HepG2 (cell line): ENCODE results near the gene EXOC1. TPM values are rescaled to one million over a fixed set of nuclear protein-coding genes. Genes with fewer than 3 reads are reported as not detected.

ENCODE experiments used
- ATRX ChIP-seq: sonication (generic); formaldehyde crosslinking; IDR thresholded peaks from 2 replicates; pipeline ENCODE4 v1.4.0; 2020; ENCODE audit warnings: missing genetic modification reagents, borderline replicate concordance
- BRCA1 ChIP-seq: sonication (generic); formaldehyde crosslinking; IDR thresholded peaks from 2 replicates; pipeline ENCODE4 v1.4.0; 2020; ENCODE audit warnings: missing genetic modification reagents
- CBX2 ChIP-seq, 2 experiments: fragments of 200-600 bp in 1 of 2; sonication (generic); formaldehyde crosslinking in 1 of 2; IDR thresholded peaks; 2 replicates each; pipeline versions ENCODE4 v1.7.0 to v1.8.1; 2018 to 2022; ENCODE audit warnings: low read depth in 2 of 2, low read length in 1 of 2, mild to moderate bottlenecking in 1 of 2, missing genetic modification reagents in 1 of 2
- CENPX ChIP-seq: sonication (generic); formaldehyde crosslinking; IDR thresholded peaks from 2 replicates; pipeline ENCODE4 v1.9.0; 2021; ENCODE audit warnings: mild to moderate bottlenecking, missing genetic modification reagents, moderate library complexity
- EP300 ChIP-seq, 3 experiments: sonication (generic) in 1 of 3; formaldehyde crosslinking in 1 of 3; IDR thresholded peaks; 2 replicates each; pipeline versions ENCODE4 v1.5.1 to v1.6.1; 2011 to 2020; ENCODE audit warnings: low read depth in 2 of 3, low read length in 2 of 3, borderline replicate concordance in 1 of 3, improper control_type of control experiment in 1 of 3, mild to moderate bottlenecking in 1 of 3, missing genetic modification reagents in 1 of 3, moderate library complexity in 1 of 3
- ESRRA ChIP-seq: sonication (generic); formaldehyde crosslinking; IDR thresholded peaks from 2 replicates; pipeline ENCODE4 v1.5.1; 2020; ENCODE audit warnings: mild to moderate bottlenecking, low read depth, missing genetic modification reagents
- FOXO1 ChIP-seq: sonication (generic); formaldehyde crosslinking; IDR thresholded peaks from 2 replicates; pipeline ENCODE4 v1.4.0; 2020; ENCODE audit warnings: missing genetic modification reagents
- FOXP1 ChIP-seq, 2 experiments: fragments of 450-650 bp in 1 of 2; IDR thresholded peaks; 2 replicates each; pipeline ENCODE4 v1.6.1; 2017 to 2018; ENCODE audit warnings: antibody characterized with exemption in 1 of 2
- HDAC2 ChIP-seq: sonication (generic); formaldehyde crosslinking; IDR thresholded peaks from 2 replicates; pipeline ENCODE4 v1.4.0; 2020; ENCODE audit warnings: missing genetic modification reagents
- MIER3 ChIP-seq: IDR thresholded peaks from 2 replicates; pipeline ENCODE4 v1.6.1; 2016; ENCODE audit warnings: missing compliant biosample characterization, borderline replicate concordance
- NR2F6 ChIP-seq, 2 experiments: IDR thresholded peaks; 2 replicates each; pipeline ENCODE4 v1.6.1; 2016; ENCODE audit warnings: antibody characterized with exemption in 1 of 2, mild to moderate bottlenecking in 1 of 2
- RARA ChIP-seq: IDR thresholded peaks from 2 replicates; pipeline ENCODE4 v1.6.1; 2016; ENCODE audit warnings: missing genetic modification reagents, missing compliant biosample characterization
- TBL1XR1 ChIP-seq: fragments of 150-350 bp; IDR thresholded peaks from 2 replicates; pipeline ENCODE4 v1.6.1; 2014; ENCODE audit warnings: borderline replicate concordance, low read length; ENCODE audit not compliant: partially characterized antibody
- ZFP82 ChIP-seq: sonication (generic); formaldehyde crosslinking; IDR thresholded peaks from 2 replicates; pipeline ENCODE4 v1.5.1; 2020; ENCODE audit warnings: mild to moderate bottlenecking, missing genetic modification reagents, borderline replicate concordance
- ZNF205 ChIP-seq: IDR thresholded peaks from 2 replicates; pipeline ENCODE4 v1.6.1; 2018; ENCODE audit warnings: missing biosample characterization, missing genetic modification reagents
- ZNF235 ChIP-seq: sonication (generic); formaldehyde crosslinking; IDR thresholded peaks from 2 replicates; pipeline ENCODE4 v1.8.1; 2023; ENCODE audit warnings: mild to moderate bottlenecking, missing genetic modification reagents, borderline replicate concordance
- ZNF256 ChIP-seq: sonication (generic); formaldehyde crosslinking; conservative IDR thresholded peaks from 2 replicates; pipeline ENCODE4 v1.4.0; 2020; ENCODE audit warnings: missing genetic modification reagents
- ZNF326 ChIP-seq: sonication (generic); formaldehyde crosslinking; IDR thresholded peaks from 2 replicates; pipeline ENCODE4 v1.4.0; 2020; ENCODE audit warnings: missing genetic modification reagents, borderline replicate concordance
- ZNF33B ChIP-seq: sonication (generic); formaldehyde crosslinking; IDR thresholded peaks from 2 replicates; pipeline ENCODE4 v1.5.1; 2020; ENCODE audit warnings: mild to moderate bottlenecking, missing genetic modification reagents
- ZNF367 ChIP-seq: sonication (generic); formaldehyde crosslinking; IDR thresholded peaks from 2 replicates; pipeline ENCODE4 v1.4.0; 2020; ENCODE audit warnings: missing genetic modification reagents, borderline replicate concordance
- ZNF451 ChIP-seq: sonication (generic); formaldehyde crosslinking; IDR thresholded peaks from 2 replicates; pipeline ENCODE4 v1.5.0; 2020; ENCODE audit warnings: mild to moderate bottlenecking, missing genetic modification reagents
- ZNF687 ChIP-seq: sonication (generic); formaldehyde crosslinking; IDR thresholded peaks from 2 replicates; pipeline ENCODE4 v1.5.1; 2020; ENCODE audit warnings: mild to moderate bottlenecking, missing genetic modification reagents, moderate library complexity
- ZNF773 ChIP-seq: sonication (generic); formaldehyde crosslinking; IDR thresholded peaks from 2 replicates; pipeline ENCODE4 v1.4.0; 2020; ENCODE audit warnings: missing genetic modification reagents, borderline replicate concordance
- ZNF781 ChIP-seq: sonication (generic); formaldehyde crosslinking; IDR thresholded peaks from 2 replicates; pipeline ENCODE4 v1.5.1; 2020; ENCODE audit warnings: borderline replicate concordance, mild to moderate bottlenecking, missing genetic modification reagents; ENCODE audit errors: not compliant biosample characterization
- polyA plus RNA-seq, 8 experiments: library from polyadenylated mRNA; depleted of rRNA in 3 of 8; stranded (reverse) in 7 of 8; unstranded in 1 of 8; fragments of >200 nt; fragmentation: Illumina TruSeq in 4 of 8; extraction: Trizol in 4 of 8; gene quantifications; 2 replicates each; pipeline versions ENCODE4 v1.2.1 to v1.2.3, GENCODE V29; 2011 to 2016; ENCODE audit warnings: low read depth in 4 of 8, missing spikeins in 1 of 8, mixed read lengths in 1 of 8; ENCODE audit not compliant: insufficient read depth in 1 of 8
- total RNA-seq, 5 experiments: library from RNA; depleted of rRNA; stranded (reverse); fragments of >200 nt; fragmentation: Illumina TruSeq; extraction: Trizol; gene quantifications; 2 replicates each; pipeline ENCODE4 v1.2.3, GENCODE V29; 2016; ENCODE audit warnings: low read depth in 1 of 5

Gene EXOC1
- total and polyA plus RNA-seq, 2 of the 13 experiments (the other 11 are each of a cell fraction or from before 2014, with no cell fraction given), result 9.1 to 18.4 TPM

- TF ChIP-seq EP300 (IDR thresholded peaks at IDR 0.05; ENCODE audit: low read depth in 2 of 2, low read length in 2 of 2) (peak in 1 of 2 experiments; percentile 50; a peak in 1 of 4 replicates), EP300 (CRISPR knock-in tag; IDR thresholded peaks at IDR 0.05; ENCODE audit: borderline replicate concordance) (no peak), CENPX (no peak), ZFP82 (CRISPR knock-in tag) (no peak), ZNF687 (CRISPR knock-in tag) (peak; percentile 94), ZNF33B (peak; percentile 69; the same call in 1 of the 2 replicates), FOXO1 (CRISPR knock-in tag) (peak; percentile 50; the same call in 1 of the 2 replicates), NR2F6 (IDR thresholded peaks at IDR 0.05) (0 out of 2 replicates have a peak, but pooled peaks have one; percentile 17), NR2F6 (CRISPR knock-in tag; IDR thresholded peaks at IDR 0.05) (peak; percentile 62; the same call in 1 of the 2 replicates), ZNF781 (CRISPR knock-in tag) (peak; percentile 61), RARA (CRISPR knock-in tag) (0 out of 2 replicates have a peak, but pooled peaks have one; percentile 15), ATRX (CRISPR knock-in tag) (no peak), ZNF451 (CRISPR knock-in tag) (peak; percentile 79), ZNF326 (no peak), ZNF235 (peak; percentile 93; the same call in 1 of the 2 replicates), ESRRA (CRISPR knock-in tag) (peak; percentile 47; the same call in 1 of the 2 replicates), TBL1XR1 (no peak), HDAC2 (CRISPR knock-in tag) (peak; percentile 86), BRCA1 (peak; percentile 79; the same call in 1 of the 2 replicates), ZNF773 (peak; percentile 22; the same call in 1 of the 2 replicates), FOXP1 (IDR thresholded peaks at IDR 0.05) (no peak), FOXP1 (CRISPR knock-in tag; IDR thresholded peaks at IDR 0.05) (no peak), CBX2 (IDR thresholded peaks at IDR 0.05; ENCODE audit: low read depth, low read length) (no peak), CBX2 (CRISPR knock-in tag; IDR thresholded peaks at IDR 0.05; ENCODE audit: low read depth) (0 out of 2 replicates have a peak, but pooled peaks have one; percentile 65), MIER3 (CRISPR knock-in tag) (peak; percentile 74; the same call in 1 of the 2 replicates), ZNF205 (CRISPR knock-in tag) (peak; percentile 4; the same call in 1 of the 2 replicates), ZNF367 (CRISPR knock-in tag) (peak; percentile 81; the same call in 1 of the 2 replicates), ZNF256 (CRISPR knock-in tag) (peak; percentile 79; the same call in 1 of the 2 replicates)
Measured at GRCh38 chr4:55948726-55949481, 95.5 kb downstream of the EXOC1 start, which contains the start of gene CEP135 (continued).
